K562 (cell line): Measurements from ENCODE around the gene POM121. TPM values are rescaled to one million over a fixed set of nuclear protein-coding genes. Genes with fewer than 3 reads are reported as not detected.
"Not testable (repeated sequence)": the region's sequence is repeated elsewhere in the genome, so short reads cannot be mapped to it uniquely, and the experiment has no call there.

Experiments used
- BHLHE40 ChIP-seq: IDR thresholded peaks from 2 replicates; pipeline ENCODE4 v1.6.1; 2011; ENCODE audit warnings: low read length, improper control_type of control experiment
- CBX3 ChIP-seq, 2 experiments: IDR thresholded peaks; 1 replicate in 1 of 2; 2 replicates in 1 of 2; pipeline ENCODE4 v1.6.1; 2012; ENCODE audit warnings: inconsistent platforms in 2 of 2, low read length in 2 of 2, borderline replicate concordance in 1 of 2, control low read depth in 1 of 2
- CREB3L1 ChIP-seq: fragments of 450-650 bp; IDR thresholded peaks from 2 replicates; pipeline ENCODE4 v1.6.1; 2014; ENCODE audit warnings: low read depth, mild to moderate bottlenecking, moderate library complexity, borderline replicate concordance
- CREM ChIP-seq: IDR thresholded peaks from 2 replicates; pipeline ENCODE4 v1.6.1; 2014; ENCODE audit warnings: antibody characterized with exemption, low read depth
- E2F4 ChIP-seq: sonication (generic); formaldehyde crosslinking; IDR thresholded peaks from 2 replicates; pipeline ENCODE4 v1.8.0; 2022; ENCODE audit warnings: mild to moderate bottlenecking, low read depth, missing genetic modification reagents
- EGR1 ChIP-seq: fragments of 450-650 bp; conservative IDR thresholded peaks from 2 replicates; pipeline ENCODE4 v1.6.1; 2017; ENCODE audit warnings: mild to moderate bottlenecking
- FOXK2 ChIP-seq, 2 experiments: fragments of 450-650 bp; IDR thresholded peaks in 1 of 2; conservative IDR thresholded peaks in 1 of 2; 2 replicates each; pipeline ENCODE4 v1.6.1; 2016; ENCODE audit warnings: low read depth in 2 of 2, mild to moderate bottlenecking in 1 of 2
- JUND ChIP-seq, 2 experiments: IDR thresholded peaks; 2 replicates in 1 of 2; 3 replicates in 1 of 2; pipeline ENCODE4 v1.6.1; 2011; ENCODE audit warnings: borderline replicate concordance in 2 of 2, low read depth in 2 of 2, low read length in 2 of 2, improper control_type of control experiment in 1 of 2, missing biosample characterization in 1 of 2, missing genetic modification characterization in 1 of 2, missing genetic modification reagents in 1 of 2
- L3MBTL2 ChIP-seq: fragments of 450-650 bp; IDR thresholded peaks from 2 replicates; pipeline ENCODE4 v1.6.1; 2016; ENCODE audit warnings: mild to moderate bottlenecking, moderate library complexity
- NCOA2 ChIP-seq, 2 experiments: fragments of 450-650 bp; IDR thresholded peaks; 2 replicates each; pipeline ENCODE4 v1.6.1; 2018; ENCODE audit warnings: mild to moderate bottlenecking in 2 of 2, moderate library complexity in 1 of 2; ENCODE audit not compliant: partially characterized antibody in 2 of 2
- POLR2G ChIP-seq: fragments of 200-400 bp; formaldehyde crosslinking; IDR thresholded peaks from 2 replicates; pipeline ENCODE4 v1.6.1; 2017; ENCODE audit warnings: low read depth, mild to moderate bottlenecking, antibody characterized with exemption, low read length, moderate library complexity
- RBFOX2 ChIP-seq: fragments of 200-400 bp; formaldehyde crosslinking; IDR thresholded peaks from 2 replicates; pipeline ENCODE4 v1.6.1; 2017; ENCODE audit warnings: low read depth, mild to moderate bottlenecking, low read length, moderate library complexity
- SMAD1 ChIP-seq: fragments of 150-350 bp; IDR thresholded peaks from 2 replicates; pipeline ENCODE4 v1.6.1; 2014; ENCODE audit warnings: low read length, low read depth; ENCODE audit not compliant: partially characterized antibody
- SOX6 ChIP-seq: fragments of 450-650 bp; IDR thresholded peaks from 2 replicates; pipeline ENCODE4 v1.6.1; 2014; ENCODE audit warnings: mild to moderate bottlenecking
- SRF ChIP-seq, 2 experiments: fragments of 250-450, 450-650 bp in 1 of 2; sonication (Bioruptor Pico) in 1 of 2; sonication (generic) in 1 of 2; formaldehyde crosslinking; IDR thresholded peaks; 2 replicates each; pipeline versions ENCODE4 v1.5.0 to v1.5.1; 2020 to 2022; ENCODE audit warnings: mild to moderate bottlenecking in 1 of 2, missing genetic modification reagents in 1 of 2
- TAF1 ChIP-seq: IDR thresholded peaks from 2 replicates; pipeline ENCODE4 v1.6.1; 2011; ENCODE audit warnings: mild to moderate bottlenecking, low read length, moderate library complexity; ENCODE audit not compliant: insufficient read depth, control insufficient read depth, severe bottlenecking; ENCODE audit errors: extremely low read depth
- UBTF ChIP-seq, 2 experiments: IDR thresholded peaks; 2 replicates each; pipeline ENCODE4 v1.6.1; 2012; ENCODE audit warnings: improper control_type of control experiment in 2 of 2, low read depth in 2 of 2, low read length in 2 of 2, borderline replicate concordance in 1 of 2
- ZNF143 ChIP-seq: sonication (generic); formaldehyde crosslinking; IDR thresholded peaks from 2 replicates; pipeline ENCODE4 v1.9.0; 2022; ENCODE audit warnings: mild to moderate bottlenecking, missing genetic modification reagents
- ZNF395 ChIP-seq: fragments of 200-800 bp; sonication (Bioruptor generic); IDR thresholded peaks from 2 replicates; pipeline ENCODE4 v1.6.1; 2017; ENCODE audit warnings: missing genetic modification characterization, missing compliant biosample characterization
- polyA plus RNA-seq, 8 experiments: library from polyadenylated mRNA; depleted of rRNA in 4 of 8; stranded (reverse) in 5 of 8; unstranded in 3 of 8; fragments of >200 nt; fragmentation: Nextera tagmentation in 2 of 8; fragmentation: Illumina TruSeq in 1 of 8; extraction: Ambion mirVana in 2 of 8; extraction: Trizol in 1 of 8; gene quantifications; 2 replicates each; pipeline versions ENCODE4 v1.2.1 to v1.2.3, GENCODE V29; 2011 to 2014; ENCODE audit warnings: inconsistent platforms in 1 of 8, missing spikeins in 1 of 8
- total RNA-seq, 7 experiments: library from RNA; depleted of rRNA in 6 of 7; stranded (reverse); fragments of >200 nt in 6 of 7; fragmentation: Illumina TruSeq in 2 of 7; extraction: Trizol in 2 of 7; gene quantifications; 2 replicates each; pipeline versions ENCODE4 v1.2.1 to v1.2.3, GENCODE V29; 2011 to 2021; ENCODE audit warnings: low replicate concordance in 1 of 7

Gene POM121
- total and polyA plus RNA-seq, 9 of the 15 experiments (the other 6 are each of a cell fraction or from before 2014, with no cell fraction given): 3.6 to 112 (median 12.5) TPM

- TF ChIP-seq TAF1 (peak; percentile 77), ZNF395 (0 out of 2 replicates have a peak, but pooled peaks have one; percentile 26), L3MBTL2 (peak; percentile 59), ZNF143 (CRISPR knock-in tag) (peak; percentile 56; the same call in 1 of the 2 replicates), SRF (CRISPR knock-in tag; IDR thresholded peaks at IDR 0.05) (peak in 1 of 2 experiments; percentile 31; a peak in 1 of 4 replicates), E2F4 (peak; percentile 72; the same call in 1 of the 2 replicates), SMAD1 (peak; percentile 48), FOXK2 (conservative IDR thresholded peaks at IDR 0.05 in 1 of 2, IDR thresholded peaks at IDR 0.05 in 1 of 2; ENCODE audit: low read depth in 2 of 2) (peak in 1 of 2 experiments; percentile 28; a peak in 1 of 4 replicates), CBX3 (IDR thresholded peaks at IDR 0.05; ENCODE audit: borderline replicate concordance in 1 of 2, low read length in 2 of 2) (peak in 1 of 2 experiments; percentile 58; a peak in 1 of 3 replicates), NCOA2 (IDR thresholded peaks at IDR 0.05; ENCODE audit: partially characterized antibody in 2 of 2) (peak in 1 of 2 experiments; percentile 99), EGR1 (peak; percentile 93), UBTF (IDR thresholded peaks at IDR 0.05; ENCODE audit: borderline replicate concordance in 1 of 2, low read depth in 2 of 2, low read length in 2 of 2) (peak in 1 of 2 experiments; percentile 35; a peak in 1 of 4 replicates), CREB3L1 (peak; percentile 71; the same call in 1 of the 2 replicates), SOX6 (peak; percentile 23; the same call in 1 of the 2 replicates), CREM (peak; percentile 81), RBFOX2 (peak; percentile 94), BHLHE40 (peak; percentile 75), POLR2G (peak; percentile 91), JUND (IDR thresholded peaks at IDR 0.05; ENCODE audit: borderline replicate concordance, low read depth, low read length) (peak; percentile 54; the same call in 1 of the 2 replicates)
- TF ChIP-seq JUND (tag; IDR thresholded peaks at IDR 0.05; ENCODE audit: borderline replicate concordance, low read depth, low read length): not testable (repeated sequence)
Measured at GRCh38 chr7:72879079-72879736, 45.7 kb upstream of the POM121 start (continued).
